Measurements from ENCODE around the gene TEDC2.
A peak's percentile ranks its signal among the peaks of the same experiment; 100 is the strongest.

The TEDC2 gene

GRCh38 chr16:2482708-2483534 is 23.0 kb downstream of the TEDC2 start:
- Histone ChIP-seq H3K4me3 (ENCODE audit: low read depth in 1 of 5, low read length in 5 of 5) (peak overlapping the region in 4 of 5 donors; percentile 22 to 46 (median 34)), H3K27ac (ENCODE audit: low read depth, low read length) (peak overlapping the region; percentile 60), H3K4me1 (ENCODE audit: control insufficient read depth in 5 of 5, insufficient read depth in 5 of 5, low read length in 5 of 5) (peaks cover 5 to 59% (median 41%) of the 10 kb centered on the region in 5 donors), H3K27me3 (ENCODE audit: control insufficient read depth in 5 of 5, insufficient read depth in 4 of 5, low read length in 5 of 5) (no peaks in the 10 kb centered on the region), H3K9me3 (ENCODE audit: control insufficient read depth in 5 of 5, low read length in 5 of 5) (no peaks in the 10 kb centered on the region), H3K36me3 (ENCODE audit: control insufficient read depth in 5 of 5, insufficient read depth in 5 of 5, low read length in 5 of 5) (peaks cover 0 to 3% (median 0%) of the 10 kb centered on the region in 5 donors), H3K9ac (ENCODE audit: low read length in 5 of 5) (peak overlapping the region in 4 of 5 donors; percentile 25 to 69 (median 45))

DNA sequence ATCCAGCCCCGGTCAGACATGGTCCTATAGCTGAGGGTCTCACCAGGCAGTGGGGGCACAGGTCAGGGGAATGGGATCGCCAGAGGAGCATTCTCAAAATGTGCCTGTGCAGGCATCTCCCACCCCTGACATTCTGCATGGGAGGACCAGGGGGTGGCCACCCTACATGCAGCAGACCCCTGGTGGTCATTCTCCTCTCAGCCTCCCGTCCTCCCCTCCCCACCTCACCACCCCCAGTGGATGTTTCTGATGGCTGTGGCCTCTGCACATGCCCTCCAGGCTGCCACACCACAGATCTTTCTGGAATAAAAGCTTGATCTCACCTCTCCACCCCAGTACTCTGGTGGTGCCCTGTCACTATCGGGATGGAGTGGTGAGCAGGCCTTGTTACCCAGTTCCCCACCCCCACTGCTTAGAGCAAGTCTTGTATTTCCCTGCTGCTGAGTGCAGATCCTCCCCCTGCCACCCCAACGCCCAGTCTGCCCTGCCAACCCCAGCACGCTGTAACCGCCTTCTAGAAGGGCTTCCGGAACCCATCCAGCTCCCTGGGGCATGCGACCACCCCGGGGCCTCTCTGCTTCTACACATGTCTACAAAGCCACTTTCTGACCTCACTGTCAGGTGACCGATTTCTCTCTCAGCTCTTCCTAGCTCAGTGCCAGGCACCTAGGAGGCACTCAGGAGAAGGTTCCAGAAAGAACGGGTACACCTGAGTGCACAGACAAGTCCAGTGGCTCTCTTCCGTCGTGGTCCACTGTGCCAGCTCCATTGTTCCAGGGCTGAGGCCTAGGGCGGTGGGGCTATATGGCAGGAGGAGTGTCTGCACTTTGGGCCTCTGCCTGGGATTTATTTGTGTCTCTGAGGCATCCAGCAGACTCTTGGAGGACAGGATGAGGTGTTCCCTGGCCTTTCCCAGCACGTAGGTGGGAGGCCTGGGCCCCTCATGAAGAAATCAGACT is 24.3 kb downstream of the TEDC2 start:
- no peak overlapping the region for H3K27ac ChIP-seq (ENCODE audit: low read depth, low read length)

GRCh38 chr16:2484898-2485508 is 25.1 kb downstream of the TEDC2 start:
- no peak overlapping the region for H3K4me3 ChIP-seq (ENCODE audit: low read depth in 1 of 5, low read length in 5 of 5)
- no peaks in the 10 kb centered on the region for H3K9me3 ChIP-seq (ENCODE audit: control insufficient read depth in 5 of 5, low read length in 5 of 5)
- H3K9ac ChIP-seq (ENCODE audit: low read length in 5 of 5), result peak overlapping the region in 2 of 5 donors; percentile 4 to 27
- no peak overlapping the region for H3K27ac ChIP-seq (ENCODE audit: low read depth, low read length)
- H3K36me3 ChIP-seq (ENCODE audit: control insufficient read depth in 5 of 5, insufficient read depth in 5 of 5, low read length in 5 of 5), result peaks cover 0 to 7% (median under 1%) of the 10 kb centered on the region in 5 donors
- no peaks in the 10 kb centered on the region for H3K27me3 ChIP-seq (ENCODE audit: control insufficient read depth in 5 of 5, insufficient read depth in 4 of 5, low read length in 5 of 5)
- H3K4me1 ChIP-seq (ENCODE audit: control insufficient read depth in 5 of 5, insufficient read depth in 5 of 5, low read length in 5 of 5), result peaks cover 5 to 57% (median 41%) of the 10 kb centered on the region in 5 donors

More for the DNA sequence above, 24.3 kb downstream of the TEDC2 start:
- Histone ChIP-seq H3K4me3 (ENCODE audit: low read depth in 1 of 5, low read length in 5 of 5) (no peak overlapping the region), H3K36me3 (ENCODE audit: control insufficient read depth in 5 of 5, insufficient read depth in 5 of 5, low read length in 5 of 5) (peaks cover 0 to 3% (median 0%) of the 10 kb centered on the region in 5 donors), H3K27me3 (ENCODE audit: control insufficient read depth in 5 of 5, insufficient read depth in 4 of 5, low read length in 5 of 5) (no peaks in the 10 kb centered on the region), H3K4me1 (ENCODE audit: control insufficient read depth in 5 of 5, insufficient read depth in 5 of 5, low read length in 5 of 5) (peaks cover 5 to 57% (median 41%) of the 10 kb centered on the region in 5 donors), H3K9me3 (ENCODE audit: control insufficient read depth in 5 of 5, low read length in 5 of 5) (no peaks in the 10 kb centered on the region), H3K9ac (ENCODE audit: low read length in 5 of 5) (peak overlapping the region in 2 of 5 donors; percentile 13 to 69)

DNA sequence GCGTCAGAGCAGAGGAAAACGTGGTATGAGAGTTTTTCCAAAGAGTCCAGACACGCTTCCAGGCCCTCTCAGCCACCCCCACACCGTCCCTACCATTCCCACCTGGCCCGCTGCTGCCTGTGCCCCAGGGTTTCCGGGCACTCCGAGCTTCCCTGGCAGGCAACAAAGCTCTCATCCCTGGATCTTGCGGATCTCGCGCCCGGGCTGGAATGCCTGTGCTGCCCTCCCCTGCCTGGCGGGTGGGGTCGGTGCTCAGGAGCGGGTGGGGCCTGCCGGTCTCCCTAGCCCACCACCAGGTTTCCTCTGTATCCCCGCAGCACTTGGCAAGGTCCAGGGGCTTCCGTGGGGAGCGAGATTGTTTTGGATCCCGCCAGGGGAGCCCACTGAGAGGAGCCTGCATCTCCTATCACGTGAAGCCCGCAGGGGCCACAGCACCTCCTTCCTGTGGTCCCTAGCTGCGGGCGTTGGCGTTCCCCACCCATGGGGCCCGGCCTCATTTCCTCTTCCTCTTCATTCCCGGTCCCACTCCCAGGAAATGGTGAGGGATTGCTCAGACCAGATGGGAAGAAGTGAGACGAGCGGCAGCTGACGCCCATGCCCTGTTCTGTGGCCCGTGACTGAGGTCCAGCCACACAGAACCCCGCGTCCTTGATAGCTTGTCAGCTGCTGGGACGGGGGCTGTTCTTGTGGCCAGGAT is 26.1 kb downstream of the TEDC2 start:
- Histone ChIP-seq H3K4me1 (ENCODE audit: control insufficient read depth in 5 of 5, insufficient read depth in 5 of 5, low read length in 5 of 5) (peaks cover 5 to 57% (median 41%) of the 10 kb centered on the region in 5 donors), H3K4me3 (ENCODE audit: low read depth in 1 of 5, low read length in 5 of 5) (no peak overlapping the region)

DNA sequence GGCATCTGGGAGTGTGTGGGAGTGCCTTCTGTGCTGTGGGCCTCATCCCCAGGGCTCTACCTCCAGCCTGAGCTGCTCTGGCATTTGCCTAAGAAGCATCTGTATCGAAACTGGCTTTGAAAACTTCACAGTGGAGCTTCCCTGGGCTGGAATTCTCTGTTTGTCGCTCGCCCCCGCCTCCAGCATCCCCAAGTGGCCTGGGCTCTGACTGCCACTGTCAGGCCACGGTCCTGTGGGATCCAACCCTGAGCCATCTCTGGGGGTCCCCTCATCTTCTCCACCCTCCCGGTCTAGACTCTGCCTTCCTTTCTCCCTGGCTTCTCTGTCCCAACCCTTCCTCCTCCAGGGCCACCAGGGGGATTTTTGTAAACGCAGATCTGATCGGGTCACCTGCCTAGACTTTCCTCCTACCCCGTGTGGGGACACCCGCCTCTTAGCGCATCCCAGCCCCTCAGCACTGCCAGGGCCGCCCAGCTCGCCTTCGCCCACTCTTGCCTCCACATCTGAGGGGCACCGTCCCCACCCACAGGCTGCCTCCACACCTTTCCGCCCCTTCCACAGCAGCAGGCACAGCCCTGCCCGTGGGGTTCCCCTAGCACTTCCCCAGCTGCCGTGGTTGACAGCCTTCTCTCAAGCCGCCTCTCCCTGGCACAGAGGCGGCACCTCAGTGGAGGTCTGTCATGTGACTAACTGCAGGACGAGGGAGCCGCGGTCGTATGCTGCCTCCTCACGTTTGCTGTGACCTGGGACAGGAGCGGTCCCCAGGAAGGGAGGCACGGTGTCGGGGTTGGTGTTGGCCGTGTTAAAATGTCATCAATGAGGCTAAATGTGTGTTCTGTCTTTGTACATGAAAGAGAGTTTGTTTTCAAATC is 27.0 kb downstream of the TEDC2 start:
- Histone ChIP-seq H3K27me3 (ENCODE audit: control insufficient read depth in 5 of 5, insufficient read depth in 4 of 5, low read length in 5 of 5) (no peaks in the 10 kb centered on the region), H3K27ac (ENCODE audit: low read depth, low read length) (no peak overlapping the region), H3K4me1 (ENCODE audit: control insufficient read depth in 5 of 5, insufficient read depth in 5 of 5, low read length in 5 of 5) (peaks cover 5 to 57% (median 41%) of the 10 kb centered on the region in 5 donors), H3K4me3 (ENCODE audit: low read depth in 1 of 5, low read length in 5 of 5) (no peak overlapping the region), H3K36me3 (ENCODE audit: control insufficient read depth in 5 of 5, insufficient read depth in 5 of 5, low read length in 5 of 5) (peaks cover 0 to 16% (median 7%) of the 10 kb centered on the region in 5 donors), H3K9me3 (ENCODE audit: control insufficient read depth in 5 of 5, low read length in 5 of 5) (no peaks in the 10 kb centered on the region), H3K9ac (ENCODE audit: low read length in 5 of 5) (peak overlapping the region in 2 of 5 donors; percentile 36 to 37)

More for the DNA sequence above, 26.1 kb downstream of the TEDC2 start:
- peaks cover 0 to 16% (median 7%) of the 10 kb centered on the region in 5 donors for H3K36me3 ChIP-seq (ENCODE audit: control insufficient read depth in 5 of 5, insufficient read depth in 5 of 5, low read length in 5 of 5)
- peak overlapping the region in 2 of 5 donors; percentile 36 to 37 for H3K9ac ChIP-seq (ENCODE audit: low read length in 5 of 5)
- H3K27me3 ChIP-seq (ENCODE audit: control insufficient read depth in 5 of 5, insufficient read depth in 4 of 5, low read length in 5 of 5), result no peaks in the 10 kb centered on the region
- H3K27ac ChIP-seq (ENCODE audit: low read depth, low read length), result no peak overlapping the region
- no peaks in the 10 kb centered on the region for H3K9me3 ChIP-seq (ENCODE audit: control insufficient read depth in 5 of 5, low read length in 5 of 5)

DNA sequence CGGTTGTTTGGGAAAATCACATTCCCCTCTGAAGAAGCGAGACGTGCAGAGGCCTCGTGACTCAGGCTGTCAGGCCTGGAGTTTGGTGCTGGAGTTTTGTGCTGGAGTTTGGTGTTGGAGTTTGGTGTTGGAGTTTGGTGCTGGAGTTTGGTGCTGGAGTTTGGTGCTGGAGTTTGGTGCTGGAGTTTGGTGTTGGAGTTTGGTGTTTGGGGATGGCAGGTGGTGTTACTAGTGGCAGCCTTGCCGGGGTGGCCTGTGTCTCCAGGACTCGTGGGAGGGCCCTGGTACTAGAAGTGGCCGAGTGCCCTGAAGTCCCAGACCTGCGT is 27.6 kb downstream of the TEDC2 start:
- Histone ChIP-seq H3K36me3 (ENCODE audit: control insufficient read depth in 5 of 5, insufficient read depth in 5 of 5, low read length in 5 of 5) (peaks cover 0 to 16% (median 8%) of the 10 kb centered on the region in 5 donors), H3K4me1 (ENCODE audit: control insufficient read depth in 5 of 5, insufficient read depth in 5 of 5, low read length in 5 of 5) (peaks cover 5 to 52% (median 39%) of the 10 kb centered on the region in 5 donors), H3K27me3 (ENCODE audit: control insufficient read depth in 5 of 5, insufficient read depth in 4 of 5, low read length in 5 of 5) (no peaks in the 10 kb centered on the region), H3K4me3 (ENCODE audit: low read depth in 1 of 5, low read length in 5 of 5) (no peak overlapping the region), H3K9ac (ENCODE audit: low read length in 5 of 5) (no peak overlapping the region), H3K27ac (ENCODE audit: low read depth, low read length) (no peak overlapping the region), H3K9me3 (ENCODE audit: control insufficient read depth in 5 of 5, low read length in 5 of 5) (no peaks in the 10 kb centered on the region)

DNA sequence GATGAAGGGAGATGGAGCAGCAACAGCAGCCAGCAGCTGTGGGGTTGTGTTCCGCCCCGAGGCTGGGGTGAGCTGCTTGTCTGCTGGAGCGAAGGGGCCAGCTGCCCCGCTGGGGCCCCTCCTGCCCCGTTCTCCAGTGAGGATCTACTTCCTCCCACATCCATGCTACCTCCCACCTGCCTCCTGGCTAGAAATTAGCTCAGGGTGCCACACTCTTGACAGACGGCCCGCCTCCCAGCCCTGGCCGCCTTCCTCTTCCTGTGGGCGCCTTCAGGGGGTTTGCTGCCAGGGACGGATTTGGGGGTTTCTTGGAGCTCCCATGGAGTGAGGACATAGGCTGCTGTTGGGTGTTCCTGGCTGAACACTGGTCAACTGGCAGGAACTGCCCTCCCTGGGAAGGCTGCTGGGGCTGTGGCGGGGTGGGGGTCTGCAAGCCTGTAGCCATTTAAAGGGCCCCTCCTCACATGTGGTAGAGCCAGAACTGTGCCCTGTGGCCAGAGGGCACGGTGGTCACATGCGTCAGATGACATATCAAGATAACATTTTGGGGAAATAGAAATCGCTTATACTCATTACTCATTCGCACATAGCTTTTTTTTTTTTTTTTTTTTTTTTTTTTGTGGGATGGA is 28.1 kb downstream of the TEDC2 start:
- Histone ChIP-seq H3K36me3 (ENCODE audit: control insufficient read depth in 5 of 5, insufficient read depth in 5 of 5, low read length in 5 of 5) (peaks cover 0 to 16% (median 8%) of the 10 kb centered on the region in 5 donors), H3K9ac (ENCODE audit: low read length in 5 of 5) (peak overlapping the region in 2 of 5 donors; percentile 25 to 31), H3K4me1 (ENCODE audit: control insufficient read depth in 5 of 5, insufficient read depth in 5 of 5, low read length in 5 of 5) (peaks cover 3 to 47% (median 33%) of the 10 kb centered on the region in 5 donors), H3K4me3 (ENCODE audit: low read depth in 1 of 5, low read length in 5 of 5) (no peak overlapping the region), H3K27me3 (ENCODE audit: control insufficient read depth in 5 of 5, insufficient read depth in 4 of 5, low read length in 5 of 5) (no peaks in the 10 kb centered on the region), H3K27ac (ENCODE audit: low read depth, low read length) (no peak overlapping the region), H3K9me3 (ENCODE audit: control insufficient read depth in 5 of 5, low read length in 5 of 5) (no peaks in the 10 kb centered on the region)

- Histone ChIP-seq H3K4me1 (ENCODE audit: control insufficient read depth in 5 of 5, insufficient read depth in 5 of 5, low read length in 5 of 5) (peaks cover 0 to 41% (median 24%) of the 10 kb centered on the region in 5 donors), H3K27me3 (ENCODE audit: control insufficient read depth in 5 of 5, insufficient read depth in 4 of 5, low read length in 5 of 5) (no peaks in the 10 kb centered on the region), H3K4me3 (ENCODE audit: low read depth in 1 of 5, low read length in 5 of 5) (no peak overlapping the region), H3K9me3 (ENCODE audit: control insufficient read depth in 5 of 5, low read length in 5 of 5) (no peaks in the 10 kb centered on the region), H3K27ac (ENCODE audit: low read depth, low read length) (no peak overlapping the region), H3K9ac (ENCODE audit: low read length in 5 of 5) (no peak overlapping the region), H3K36me3 (ENCODE audit: control insufficient read depth in 5 of 5, insufficient read depth in 5 of 5, low read length in 5 of 5) (peaks cover 0 to 16% (median 8%) of the 10 kb centered on the region in 5 donors)
Measured at GRCh38 chr16:2489581-2489980, 29.7 kb downstream of the TEDC2 start.
